ENCODE results near the gene CCDC9.

DNA sequence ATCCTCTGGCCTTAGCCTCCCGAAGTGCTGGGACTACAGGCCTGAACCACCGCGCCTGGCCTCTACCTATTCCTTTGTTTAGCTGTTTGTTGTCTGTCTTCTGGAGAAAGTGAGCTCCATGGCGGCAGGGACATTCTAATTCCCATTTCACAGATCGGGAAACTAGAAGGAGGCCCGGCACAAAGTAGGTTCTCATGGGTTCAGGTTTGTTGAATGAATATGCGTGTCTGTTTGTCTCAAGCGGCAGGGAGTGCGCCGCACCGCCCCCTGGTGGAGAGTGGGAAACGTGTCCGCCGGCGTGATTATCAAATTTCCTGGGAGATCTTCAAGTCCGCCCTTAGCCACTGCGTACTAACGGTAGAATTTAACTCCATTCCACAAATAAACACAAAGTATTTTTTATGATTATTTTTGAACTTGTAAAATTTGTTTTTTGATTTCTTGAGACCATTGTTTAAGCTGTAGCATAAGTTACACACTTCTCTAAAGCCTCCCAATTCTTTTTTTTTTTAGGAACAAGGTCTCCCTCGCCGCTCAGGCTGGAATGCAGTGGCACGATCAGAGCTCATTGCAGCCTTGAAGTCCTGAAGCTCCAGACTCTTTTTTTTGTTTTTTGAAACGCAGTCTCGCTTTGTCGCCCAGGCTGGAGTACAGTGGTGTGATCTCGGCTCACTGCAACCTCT, 8.9 kb upstream of the CCDC9 start:
- TF ChIP-seq, protein P1, sequence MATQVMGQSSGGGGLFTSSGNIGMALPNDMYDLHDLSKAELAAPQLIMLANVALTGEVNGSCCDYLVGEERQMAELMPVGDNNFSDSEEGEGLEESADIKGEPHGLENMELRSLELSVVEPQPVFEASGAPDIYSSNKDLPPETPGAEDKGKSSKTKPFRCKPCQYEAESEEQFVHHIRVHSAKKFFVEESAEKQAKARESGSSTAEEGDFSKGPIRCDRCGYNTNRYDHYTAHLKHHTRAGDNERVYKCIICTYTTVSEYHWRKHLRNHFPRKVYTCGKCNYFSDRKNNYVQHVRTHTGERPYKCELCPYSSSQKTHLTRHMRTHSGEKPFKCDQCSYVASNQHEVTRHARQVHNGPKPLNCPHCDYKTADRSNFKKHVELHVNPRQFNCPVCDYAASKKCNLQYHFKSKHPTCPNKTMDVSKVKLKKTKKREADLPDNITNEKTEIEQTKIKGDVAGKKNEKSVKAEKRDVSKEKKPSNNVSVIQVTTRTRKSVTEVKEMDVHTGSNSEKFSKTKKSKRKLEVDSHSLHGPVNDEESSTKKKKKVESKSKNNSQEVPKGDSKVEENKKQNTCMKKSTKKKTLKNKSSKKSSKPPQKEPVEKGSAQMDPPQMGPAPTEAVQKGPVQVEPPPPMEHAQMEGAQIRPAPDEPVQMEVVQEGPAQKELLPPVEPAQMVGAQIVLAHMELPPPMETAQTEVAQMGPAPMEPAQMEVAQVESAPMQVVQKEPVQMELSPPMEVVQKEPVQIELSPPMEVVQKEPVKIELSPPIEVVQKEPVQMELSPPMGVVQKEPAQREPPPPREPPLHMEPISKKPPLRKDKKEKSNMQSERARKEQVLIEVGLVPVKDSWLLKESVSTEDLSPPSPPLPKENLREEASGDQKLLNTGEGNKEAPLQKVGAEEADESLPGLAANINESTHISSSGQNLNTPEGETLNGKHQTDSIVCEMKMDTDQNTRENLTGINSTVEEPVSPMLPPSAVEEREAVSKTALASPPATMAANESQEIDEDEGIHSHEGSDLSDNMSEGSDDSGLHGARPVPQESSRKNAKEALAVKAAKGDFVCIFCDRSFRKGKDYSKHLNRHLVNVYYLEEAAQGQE (IDR thresholded peaks at IDR 0.05; ENCODE audit: unreplicated experiment), result no peak
- TF ChIP-seq POLR2AphosphoS5 (IDR thresholded peaks at IDR 0.05; ENCODE audit: low read depth) (no peak), CREB1 (CRISPR knock-in tag; IDR thresholded peaks at IDR 0.05; ENCODE audit: low read depth) (no peak), EZH2phosphoT487 (IDR thresholded peaks at IDR 0.05; ENCODE audit: unreplicated experiment) (no peak), EZH2 (IDR thresholded peaks at IDR 0.05; ENCODE audit: low read depth, unreplicated experiment) (no peak), JUNB (IDR thresholded peaks at IDR 0.05; ENCODE audit: unreplicated experiment) (no peak), STAT1 (IDR thresholded peaks at IDR 0.05; ENCODE audit: unreplicated experiment) (no peak)
- TF ChIP-seq, protein P2, sequence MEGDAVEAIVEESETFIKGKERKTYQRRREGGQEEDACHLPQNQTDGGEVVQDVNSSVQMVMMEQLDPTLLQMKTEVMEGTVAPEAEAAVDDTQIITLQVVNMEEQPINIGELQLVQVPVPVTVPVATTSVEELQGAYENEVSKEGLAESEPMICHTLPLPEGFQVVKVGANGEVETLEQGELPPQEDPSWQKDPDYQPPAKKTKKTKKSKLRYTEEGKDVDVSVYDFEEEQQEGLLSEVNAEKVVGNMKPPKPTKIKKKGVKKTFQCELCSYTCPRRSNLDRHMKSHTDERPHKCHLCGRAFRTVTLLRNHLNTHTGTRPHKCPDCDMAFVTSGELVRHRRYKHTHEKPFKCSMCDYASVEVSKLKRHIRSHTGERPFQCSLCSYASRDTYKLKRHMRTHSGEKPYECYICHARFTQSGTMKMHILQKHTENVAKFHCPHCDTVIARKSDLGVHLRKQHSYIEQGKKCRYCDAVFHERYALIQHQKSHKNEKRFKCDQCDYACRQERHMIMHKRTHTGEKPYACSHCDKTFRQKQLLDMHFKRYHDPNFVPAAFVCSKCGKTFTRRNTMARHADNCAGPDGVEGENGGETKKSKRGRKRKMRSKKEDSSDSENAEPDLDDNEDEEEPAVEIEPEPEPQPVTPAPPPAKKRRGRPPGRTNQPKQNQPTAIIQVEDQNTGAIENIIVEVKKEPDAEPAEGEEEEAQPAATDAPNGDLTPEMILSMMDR (conservative IDR thresholded peaks at IDR 0.05; ENCODE audit: low read depth in 2 of 2), result peak; percentile 88 to 96

All from GM23338 (cell line).